Astrocyte (in vitro differentiated cells and primary cell): Measurements from ENCODE around the gene MARCHF10. TPM values are rescaled to one million over a fixed set of nuclear protein-coding genes. Genes with fewer than 3 reads are reported as not detected.

Experiments used
- DNase-seq: peaks from one replicate; pipeline ENCODE4 v3.0.0-alpha.2; 2010; ENCODE audit warnings: low read depth
- FAIRE-seq: peaks from 2 replicates; lab custom pipeline; 2011; peaks lifted over from hg19 to GRCh38; lab: Jason Lieb, UNC
- H2AFZ ChIP-seq: 2 replicates; pipeline ENCODE4 v1.6.0; 2012; ENCODE audit warnings: low read depth, low read length, inconsistent platforms
- H3K27ac ChIP-seq: 2 replicates; pipeline ENCODE4 v1.5.1; 2011; ENCODE audit warnings: low read depth, low read length, inconsistent platforms
- H3K27me3 ChIP-seq: 2 replicates; pipeline ENCODE4 v1.6.0; 2011; ENCODE audit warnings: low read length, inconsistent platforms; ENCODE audit not compliant: insufficient read depth
- H3K36me3 ChIP-seq: 2 replicates; pipeline ENCODE4 v1.5.1; 2011; ENCODE audit warnings: low read length, inconsistent platforms; ENCODE audit not compliant: insufficient read depth
- H3K4me1 ChIP-seq: 2 replicates; pipeline ENCODE4 v1.5.1; 2011; ENCODE audit warnings: low read length, inconsistent platforms; ENCODE audit not compliant: insufficient read depth
- H3K4me2 ChIP-seq: 2 replicates; pipeline ENCODE4 v1.6.0; 2012; ENCODE audit warnings: low read length, inconsistent platforms
- H3K4me3 ChIP-seq: 2 replicates; pipeline ENCODE4 v1.5.1; 2011; ENCODE audit warnings: low read depth, mild to moderate bottlenecking, low read length, inconsistent platforms; ENCODE audit not compliant: insufficient read depth
- H3K79me2 ChIP-seq: 2 replicates; pipeline ENCODE4 v1.6.0; 2012; ENCODE audit warnings: mild to moderate bottlenecking, low read length, inconsistent platforms; ENCODE audit not compliant: insufficient read depth
- H3K9ac ChIP-seq: 2 replicates; pipeline ENCODE4 v1.6.0; 2012; ENCODE audit warnings: mild to moderate bottlenecking, low read length, inconsistent platforms
- H3K9me3 ChIP-seq: 2 replicates; pipeline ENCODE4 v1.5.1; 2012; ENCODE audit warnings: low read depth, mild to moderate bottlenecking, low read length, inconsistent platforms; ENCODE audit not compliant: insufficient read depth
- H4K20me1 ChIP-seq: 2 replicates; pipeline ENCODE4 v1.6.0; 2012; ENCODE audit warnings: low read length, inconsistent platforms; ENCODE audit not compliant: insufficient read depth
- H3K27ac Mint-ChIP-seq: one replicate; pipeline ENCODE4 v1.8.0; 2021; ENCODE audit warnings: mild to moderate bottlenecking, mixed read lengths; ENCODE audit not compliant: unreplicated experiment
- H3K27me3 Mint-ChIP-seq: one replicate; pipeline ENCODE4 v1.8.0; 2021; ENCODE audit warnings: low read depth, mixed read lengths; ENCODE audit not compliant: unreplicated experiment
- H3K36me3 Mint-ChIP-seq: one replicate; pipeline ENCODE4 v1.8.0; 2021; ENCODE audit warnings: low read depth, mixed read lengths; ENCODE audit not compliant: unreplicated experiment
- H3K4me1 Mint-ChIP-seq: one replicate; pipeline ENCODE4 v1.8.0; 2021; ENCODE audit warnings: low read depth, mixed read lengths; ENCODE audit not compliant: unreplicated experiment
- H3K4me3 Mint-ChIP-seq: one replicate; pipeline ENCODE4 v1.8.0; 2021; ENCODE audit warnings: mild to moderate bottlenecking, moderate library complexity, mixed read lengths; ENCODE audit not compliant: unreplicated experiment
- H3K9me3 Mint-ChIP-seq: one replicate; pipeline ENCODE4 v1.8.0; 2021; ENCODE audit warnings: mild to moderate bottlenecking, mixed read lengths; ENCODE audit not compliant: unreplicated experiment
- CTCF ChIP-seq: IDR thresholded peaks from 2 replicates; pipeline ENCODE4 v1.5.1; 2011; ENCODE audit warnings: low read depth, mild to moderate bottlenecking, inconsistent platforms, low read length, moderate library complexity; ENCODE audit not compliant: insufficient read depth
- EZH2 ChIP-seq: IDR thresholded peaks from 2 replicates; pipeline ENCODE4 v1.6.1; 2012; ENCODE audit warnings: mild to moderate bottlenecking, low read length, inconsistent platforms; ENCODE audit not compliant: insufficient read depth
- total RNA-seq: library from RNA; stranded (reverse); gene quantifications from 2 replicates; pipeline ENCODE4 v1.2.1, GENCODE V29; 2021

Gene MARCHF10
- total RNA-seq, 1 donor from 2014 or later = not detected

- Histone ChIP-seq H3K36me3 (peaks cover 31% of the 10 kb centered on the region), H3K4me3 (no peak overlapping the region)
- no peak for FAIRE-seq
These were observed 120.1 kb downstream of the MARCHF10 start for GRCh38 chr17:62687997-62688396.

GRCh38 chr17:62684179-62684578 is 123.9 kb downstream of the MARCHF10 start:
- no peaks in the 10 kb centered on the region for H3K9me3 Mint-ChIP-seq
- no peak overlapping the region for H3K4me3 ChIP-seq
- no peak overlapping the region for H3K4me2 ChIP-seq
- no peak overlapping the region for H3K27ac ChIP-seq
- DNase-seq (no peak), FAIRE-seq (no peak)
- peaks cover 19% of the 10 kb centered on the region for H4K20me1 ChIP-seq
- H3K4me3 Mint-ChIP-seq = no peak overlapping the region
- no peak for TF ChIP-seq CTCF
- TF ChIP-seq EZH2 = no peak
- no peak overlapping the region for H2AFZ ChIP-seq
- H3K27ac Mint-ChIP-seq = no peak overlapping the region
- H3K36me3 Mint-ChIP-seq = peaks cover 26% of the 10 kb centered on the region
- no peaks in the 10 kb centered on the region for H3K4me1 Mint-ChIP-seq
- no peaks in the 10 kb centered on the region for H3K4me1 ChIP-seq
- H3K79me2 ChIP-seq = no peaks in the 10 kb centered on the region
- no peak overlapping the region for H3K9ac ChIP-seq
- no peaks in the 10 kb centered on the region for H3K9me3 ChIP-seq
- no peaks in the 10 kb centered on the region for H3K27me3 ChIP-seq
- no peaks in the 10 kb centered on the region for H3K27me3 Mint-ChIP-seq
- H3K36me3 ChIP-seq = peaks cover 37% of the 10 kb centered on the region

More at GRCh38 chr17:62687997-62688396, 120.1 kb downstream of the MARCHF10 start:
- Histone ChIP-seq H3K4me1 (no peaks in the 10 kb centered on the region), H4K20me1 (peaks cover 32% of the 10 kb centered on the region), H2AFZ (no peak overlapping the region), H3K9ac (no peak overlapping the region), H3K79me2 (no peaks in the 10 kb centered on the region), H3K9me3 (no peaks in the 10 kb centered on the region), H3K27ac (no peak overlapping the region), H3K27me3 (no peaks in the 10 kb centered on the region), H3K4me2 (no peak overlapping the region)
- TF ChIP-seq CTCF = no peak
- no peak for TF ChIP-seq EZH2
- DNase-seq = no peak
- peaks cover 16% of the 10 kb centered on the region for H3K36me3 Mint-ChIP-seq
- H3K27me3 Mint-ChIP-seq = no peaks in the 10 kb centered on the region
- H3K27ac Mint-ChIP-seq = no peak overlapping the region
- H3K4me3 Mint-ChIP-seq = no peak overlapping the region
- H3K4me1 Mint-ChIP-seq = no peaks in the 10 kb centered on the region
- H3K9me3 Mint-ChIP-seq = no peaks in the 10 kb centered on the region

- FAIRE-seq (no peak), DNase-seq (no peak)
- peaks cover 34% of the 10 kb centered on the region for H3K36me3 Mint-ChIP-seq
- Histone ChIP-seq H3K4me2 (no peak overlapping the region), H3K4me1 (no peaks in the 10 kb centered on the region), H3K27me3 (no peaks in the 10 kb centered on the region), H3K36me3 (peaks cover 43% of the 10 kb centered on the region), H3K9ac (no peak overlapping the region), H3K9me3 (no peaks in the 10 kb centered on the region), H3K79me2 (no peaks in the 10 kb centered on the region), H3K4me3 (no peak overlapping the region), H4K20me1 (peaks cover 18% of the 10 kb centered on the region), H2AFZ (no peak overlapping the region), H3K27ac (no peak overlapping the region)
- TF ChIP-seq CTCF (no peak), EZH2 (no peak)
- H3K4me3 Mint-ChIP-seq = no peak overlapping the region
- H3K27me3 Mint-ChIP-seq = no peaks in the 10 kb centered on the region
- H3K9me3 Mint-ChIP-seq = no peaks in the 10 kb centered on the region
- no peak overlapping the region for H3K27ac Mint-ChIP-seq
- no peaks in the 10 kb centered on the region for H3K4me1 Mint-ChIP-seq
These were observed 126.2 kb downstream of the MARCHF10 start for GRCh38 chr17:62681939-62682381.
